Astrocyte (in vitro differentiated cells and primary cell): Measurements from ENCODE around the gene ECE1.

Source experiments
- EZH2 ChIP-seq: IDR thresholded peaks from 2 replicates; pipeline ENCODE4 v1.6.1; 2012; ENCODE audit warnings: mild to moderate bottlenecking, low read length, inconsistent platforms; ENCODE audit not compliant: insufficient read depth
- TF ChIP-seq, protein P1 (sequence below): IDR thresholded peaks from 2 replicates; pipeline ENCODE4 v1.5.1; 2011; ENCODE audit warnings: low read depth, mild to moderate bottlenecking, inconsistent platforms, low read length, moderate library complexity; ENCODE audit not compliant: insufficient read depth

DNA sequence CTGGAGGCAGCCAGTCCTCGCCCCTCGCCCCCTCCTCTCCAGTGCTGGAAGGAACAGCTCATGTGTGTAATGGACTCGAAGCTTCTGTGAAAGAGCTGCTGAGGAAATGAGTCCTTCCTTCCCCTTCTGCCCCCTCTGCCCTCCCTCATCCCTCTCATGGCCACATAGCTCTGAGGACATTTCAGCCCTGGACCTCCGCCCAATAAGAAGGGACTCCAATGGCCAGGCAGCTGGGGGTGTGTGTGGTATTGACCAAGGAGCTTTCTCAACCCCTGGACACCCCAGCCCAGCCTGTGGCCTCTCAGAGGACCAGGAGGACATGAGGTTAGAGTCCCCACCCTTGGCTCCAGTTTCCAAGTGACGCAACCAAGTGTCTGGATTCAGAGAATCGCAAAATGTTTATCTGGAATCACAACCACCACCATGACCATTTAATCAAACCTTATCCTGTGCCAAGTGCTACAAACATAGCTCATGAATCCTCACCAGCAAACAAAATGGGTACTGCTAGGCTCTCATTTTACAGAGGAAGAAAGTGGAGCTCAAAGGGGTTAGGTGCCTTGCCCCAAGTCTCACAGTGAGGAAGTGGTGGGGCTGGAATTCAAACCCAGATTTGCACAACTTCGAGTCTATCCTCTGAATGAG lies 47.8 kb upstream of the ECE1 start:
- TF ChIP-seq, protein P1, sequence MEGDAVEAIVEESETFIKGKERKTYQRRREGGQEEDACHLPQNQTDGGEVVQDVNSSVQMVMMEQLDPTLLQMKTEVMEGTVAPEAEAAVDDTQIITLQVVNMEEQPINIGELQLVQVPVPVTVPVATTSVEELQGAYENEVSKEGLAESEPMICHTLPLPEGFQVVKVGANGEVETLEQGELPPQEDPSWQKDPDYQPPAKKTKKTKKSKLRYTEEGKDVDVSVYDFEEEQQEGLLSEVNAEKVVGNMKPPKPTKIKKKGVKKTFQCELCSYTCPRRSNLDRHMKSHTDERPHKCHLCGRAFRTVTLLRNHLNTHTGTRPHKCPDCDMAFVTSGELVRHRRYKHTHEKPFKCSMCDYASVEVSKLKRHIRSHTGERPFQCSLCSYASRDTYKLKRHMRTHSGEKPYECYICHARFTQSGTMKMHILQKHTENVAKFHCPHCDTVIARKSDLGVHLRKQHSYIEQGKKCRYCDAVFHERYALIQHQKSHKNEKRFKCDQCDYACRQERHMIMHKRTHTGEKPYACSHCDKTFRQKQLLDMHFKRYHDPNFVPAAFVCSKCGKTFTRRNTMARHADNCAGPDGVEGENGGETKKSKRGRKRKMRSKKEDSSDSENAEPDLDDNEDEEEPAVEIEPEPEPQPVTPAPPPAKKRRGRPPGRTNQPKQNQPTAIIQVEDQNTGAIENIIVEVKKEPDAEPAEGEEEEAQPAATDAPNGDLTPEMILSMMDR = no peak
- no peak for TF ChIP-seq EZH2
